HFFc6 (cell line): ENCODE results near the gene FBF1. TPM values are rescaled to one million over a fixed set of nuclear protein-coding genes. Genes with fewer than 3 reads are reported as not detected.

Experiments
- DNase-seq: peaks from one replicate; pipeline ENCODE4 v3.0.0-alpha.2; 2018
- H3K27ac Mint-ChIP-seq: 2 replicates; pipeline ENCODE4 v1.8.0; 2020; ENCODE audit warnings: mild to moderate bottlenecking, mixed read lengths
- H3K27me3 Mint-ChIP-seq: 2 replicates; pipeline ENCODE4 v1.8.0; 2021; ENCODE audit warnings: mild to moderate bottlenecking, moderate library complexity, mixed read lengths; ENCODE audit not compliant: insufficient read depth
- H3K36me3 Mint-ChIP-seq: 2 replicates; pipeline ENCODE4 v1.8.0; 2021; ENCODE audit warnings: low read depth, mixed read lengths
- H3K4me1 Mint-ChIP-seq: 2 replicates; pipeline ENCODE4 v1.8.0; 2020; ENCODE audit warnings: low read depth, mixed read lengths
- H3K4me3 Mint-ChIP-seq: 2 replicates; pipeline ENCODE4 v1.8.0; 2020; ENCODE audit warnings: mild to moderate bottlenecking, moderate library complexity, mixed read lengths
- H3K9me3 Mint-ChIP-seq: 2 replicates; pipeline ENCODE4 v1.8.0; 2020; ENCODE audit warnings: mild to moderate bottlenecking, mixed read lengths
- total RNA-seq, 6 experiments: library from RNA; stranded (reverse); fragmentation: NEBNext Ultra II Directional; extraction: Animal tissue kit (Norgen Biotek cat#: 25700); gene quantifications; 2 replicates in 1 of 6; 3 replicates in 5 of 6; pipeline ENCODE4 v1.2.3, GENCODE V29; 2021
- TF ChIP-seq, protein P1 (sequence below): fragments of 200-600 bp; sonication (generic); IDR thresholded peaks from 2 replicates; pipeline ENCODE4 v1.5.0; 2021; ENCODE audit warnings: antibody characterized with exemption, mild to moderate bottlenecking

The FBF1 gene
- total RNA-seq, 6 experiments from 2014 or later: 5.6 to 10.1 (median 6.3) TPM

DNA sequence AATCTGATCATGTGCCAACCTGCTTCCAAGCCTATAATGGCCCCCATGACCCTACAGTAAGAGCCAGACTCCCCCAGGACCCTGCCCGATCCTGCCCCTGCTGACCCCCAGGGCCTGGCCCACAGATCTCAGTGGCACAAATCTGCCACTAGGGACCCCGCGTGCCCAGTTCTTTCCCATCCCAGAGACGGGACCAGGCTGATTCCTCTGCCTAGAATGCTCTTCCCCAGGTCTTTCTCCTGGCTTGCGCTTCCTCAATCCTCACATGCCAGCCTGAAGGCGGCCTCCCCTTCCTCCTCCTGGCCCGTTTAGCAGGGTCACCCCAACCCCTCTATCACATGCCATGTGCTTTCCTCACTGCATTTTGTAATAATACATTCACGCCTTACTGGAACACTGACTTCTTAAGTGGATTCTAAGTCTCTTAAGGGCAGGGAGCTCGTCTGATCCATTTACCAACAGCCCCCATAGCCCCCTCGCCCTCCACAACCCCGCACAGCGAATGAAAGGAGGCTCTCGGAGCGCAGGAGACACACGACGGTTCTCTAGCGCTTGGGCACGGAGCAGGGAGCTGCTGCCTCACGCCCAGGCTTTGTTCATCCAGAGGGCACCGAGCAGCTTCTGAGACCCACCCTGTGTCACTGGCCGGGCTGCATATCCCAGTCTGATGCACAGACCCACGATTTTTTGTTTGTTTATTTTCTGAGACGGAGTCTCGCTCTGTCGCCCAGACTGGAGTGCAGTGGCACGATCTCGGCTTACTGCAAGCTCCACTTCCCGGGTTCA lies 45.3 kb downstream of the FBF1 start:
- no peak for DNase-seq
- Mint-ChIP-seq H3K4me1 (peaks cover 19% of the 10 kb centered on the region), H3K9me3 (no peaks in the 10 kb centered on the region)

DNA sequence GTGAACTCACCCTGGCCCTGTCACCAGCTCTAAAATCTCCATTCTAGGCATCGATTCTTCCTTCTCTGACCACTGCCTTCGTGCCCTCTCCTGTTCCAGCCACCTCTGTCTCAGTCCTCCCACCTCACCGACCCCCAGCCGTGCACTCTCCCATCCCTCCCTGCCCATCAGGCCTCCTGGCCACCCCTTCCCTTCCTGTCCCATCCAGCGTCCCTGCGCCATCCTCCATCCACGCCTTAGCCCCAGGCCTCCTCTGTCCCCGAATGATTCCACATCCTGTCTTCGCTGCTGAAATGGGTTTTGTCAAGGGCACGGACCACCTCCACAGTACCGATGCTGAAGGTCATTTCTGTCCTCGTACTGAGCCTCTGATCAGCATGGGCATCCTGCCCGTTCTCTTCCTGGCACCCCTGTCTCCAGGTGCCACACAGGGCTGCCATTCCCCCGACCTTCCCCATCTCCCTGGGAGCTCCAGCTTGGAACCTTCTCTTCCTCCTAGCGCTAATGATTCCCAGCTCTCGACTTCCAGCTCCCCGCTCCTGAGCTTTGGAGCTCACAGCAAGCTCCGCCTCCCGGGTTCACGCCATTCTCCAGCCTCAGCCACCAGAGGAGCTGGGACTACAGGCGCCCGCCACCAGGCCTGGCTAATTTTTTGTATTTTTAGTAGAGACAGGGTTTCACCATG lies 46.7 kb downstream of the FBF1 start:
- Mint-ChIP-seq H3K9me3 (no peaks in the 10 kb centered on the region), H3K4me3 (no peak overlapping the region), H3K27me3 (peaks cover 6% of the 10 kb centered on the region), H3K36me3 (no peaks in the 10 kb centered on the region), H3K4me1 (peaks cover 19% of the 10 kb centered on the region), H3K27ac (no peak overlapping the region)
- TF ChIP-seq, protein P1, sequence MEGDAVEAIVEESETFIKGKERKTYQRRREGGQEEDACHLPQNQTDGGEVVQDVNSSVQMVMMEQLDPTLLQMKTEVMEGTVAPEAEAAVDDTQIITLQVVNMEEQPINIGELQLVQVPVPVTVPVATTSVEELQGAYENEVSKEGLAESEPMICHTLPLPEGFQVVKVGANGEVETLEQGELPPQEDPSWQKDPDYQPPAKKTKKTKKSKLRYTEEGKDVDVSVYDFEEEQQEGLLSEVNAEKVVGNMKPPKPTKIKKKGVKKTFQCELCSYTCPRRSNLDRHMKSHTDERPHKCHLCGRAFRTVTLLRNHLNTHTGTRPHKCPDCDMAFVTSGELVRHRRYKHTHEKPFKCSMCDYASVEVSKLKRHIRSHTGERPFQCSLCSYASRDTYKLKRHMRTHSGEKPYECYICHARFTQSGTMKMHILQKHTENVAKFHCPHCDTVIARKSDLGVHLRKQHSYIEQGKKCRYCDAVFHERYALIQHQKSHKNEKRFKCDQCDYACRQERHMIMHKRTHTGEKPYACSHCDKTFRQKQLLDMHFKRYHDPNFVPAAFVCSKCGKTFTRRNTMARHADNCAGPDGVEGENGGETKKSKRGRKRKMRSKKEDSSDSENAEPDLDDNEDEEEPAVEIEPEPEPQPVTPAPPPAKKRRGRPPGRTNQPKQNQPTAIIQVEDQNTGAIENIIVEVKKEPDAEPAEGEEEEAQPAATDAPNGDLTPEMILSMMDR: no peak
- DNase-seq: no peak

More for the DNA sequence above, 45.3 kb downstream of the FBF1 start:
- peak overlapping the region; percentile 87 for H3K4me3 Mint-ChIP-seq
- no peaks in the 10 kb centered on the region for H3K36me3 Mint-ChIP-seq
- peak overlapping the region; percentile 84 for H3K27ac Mint-ChIP-seq
- H3K27me3 Mint-ChIP-seq: peaks cover 4% of the 10 kb centered on the region; the same call in 1 of the 2 replicates
- TF ChIP-seq, protein P1: peak; percentile 70

DNA sequence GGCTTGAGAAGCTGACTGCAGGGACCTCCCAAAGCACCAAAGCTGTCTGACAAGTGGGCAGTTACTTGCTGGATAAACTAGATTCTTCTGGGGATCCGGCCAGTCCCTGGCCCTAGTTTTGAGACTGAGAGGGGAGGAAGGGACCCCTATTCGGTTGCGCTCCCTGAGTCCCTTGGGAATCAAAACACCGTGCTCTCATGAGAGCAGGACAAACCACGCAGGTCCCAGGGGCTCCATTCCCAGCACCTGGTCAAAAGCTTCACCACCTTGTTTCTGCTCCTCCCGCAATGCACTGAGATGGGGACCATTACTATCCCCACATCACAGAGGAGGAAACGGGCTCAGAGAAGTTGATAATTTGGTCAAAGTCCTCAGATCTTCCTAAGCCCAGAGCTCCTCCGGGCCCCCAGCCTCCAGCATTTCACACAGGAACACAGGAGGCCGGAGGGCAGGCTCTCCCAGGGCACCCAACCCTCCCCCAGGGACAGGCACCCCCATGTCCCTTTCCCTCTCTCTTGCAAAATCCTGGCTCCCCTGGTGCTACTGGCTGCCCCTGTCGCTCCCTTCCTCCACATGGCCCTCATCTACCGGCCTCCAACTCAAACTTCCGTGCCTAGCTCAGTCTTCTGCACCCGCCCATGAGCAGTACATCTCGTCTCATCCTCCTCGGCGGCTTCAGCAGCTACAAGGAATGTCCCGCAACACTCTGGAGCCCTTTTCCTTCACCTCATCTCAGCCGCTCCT lies 47.4 kb downstream of the FBF1 start:
- H3K27ac Mint-ChIP-seq: no peak overlapping the region
- H3K9me3 Mint-ChIP-seq: no peaks in the 10 kb centered on the region
- H3K4me3 Mint-ChIP-seq: no peak overlapping the region
- TF ChIP-seq, protein P1: no peak
- DNase-seq: no peak
- no peaks in the 10 kb centered on the region for H3K36me3 Mint-ChIP-seq
- H3K27me3 Mint-ChIP-seq: peaks cover 6% of the 10 kb centered on the region
- H3K4me1 Mint-ChIP-seq: peaks cover 19% of the 10 kb centered on the region

DNA sequence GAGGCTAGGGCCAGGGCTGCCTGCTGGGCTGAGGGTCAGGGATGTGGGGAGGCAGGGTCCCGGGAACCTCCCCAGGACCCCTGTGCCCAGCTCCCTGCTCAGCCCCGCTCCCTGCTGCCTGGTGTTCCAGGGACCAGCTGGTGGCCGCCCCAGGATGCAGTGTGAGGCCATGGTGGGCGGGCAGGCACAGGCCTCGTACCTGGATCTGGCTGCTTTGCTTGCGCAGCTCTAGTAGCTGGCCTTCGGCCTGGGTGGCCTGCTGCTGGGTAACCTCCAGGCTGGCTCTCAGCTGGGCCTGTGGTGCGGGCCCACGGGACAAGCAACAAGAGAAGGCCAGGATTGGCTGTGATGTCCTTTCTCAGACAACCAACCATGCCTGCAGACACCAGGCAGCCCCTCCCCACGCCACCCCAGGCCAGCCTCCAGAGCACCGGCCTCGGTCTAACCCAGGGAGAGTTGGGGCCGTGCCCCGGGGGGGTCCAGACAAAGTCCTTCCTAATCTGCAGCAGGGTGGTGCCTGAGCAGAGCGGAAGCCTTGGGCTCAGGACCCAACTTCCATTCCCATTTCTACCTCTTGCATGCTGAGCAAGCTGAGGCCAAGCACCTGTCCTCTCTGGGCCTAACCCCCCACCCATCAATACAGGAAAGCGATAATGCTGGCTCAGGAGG lies 48.2 kb downstream of the FBF1 start:
- H3K27me3 Mint-ChIP-seq: peaks cover 6% of the 10 kb centered on the region
- no peaks in the 10 kb centered on the region for H3K9me3 Mint-ChIP-seq
- TF ChIP-seq, protein P1: no peak
- no peaks in the 10 kb centered on the region for H3K36me3 Mint-ChIP-seq
- H3K4me1 Mint-ChIP-seq: peaks cover 18% of the 10 kb centered on the region
- H3K27ac Mint-ChIP-seq: no peak overlapping the region
- no peak for DNase-seq
- no peak overlapping the region for H3K4me3 Mint-ChIP-seq
